ENCODE results near the gene P2RX6.

DNA sequence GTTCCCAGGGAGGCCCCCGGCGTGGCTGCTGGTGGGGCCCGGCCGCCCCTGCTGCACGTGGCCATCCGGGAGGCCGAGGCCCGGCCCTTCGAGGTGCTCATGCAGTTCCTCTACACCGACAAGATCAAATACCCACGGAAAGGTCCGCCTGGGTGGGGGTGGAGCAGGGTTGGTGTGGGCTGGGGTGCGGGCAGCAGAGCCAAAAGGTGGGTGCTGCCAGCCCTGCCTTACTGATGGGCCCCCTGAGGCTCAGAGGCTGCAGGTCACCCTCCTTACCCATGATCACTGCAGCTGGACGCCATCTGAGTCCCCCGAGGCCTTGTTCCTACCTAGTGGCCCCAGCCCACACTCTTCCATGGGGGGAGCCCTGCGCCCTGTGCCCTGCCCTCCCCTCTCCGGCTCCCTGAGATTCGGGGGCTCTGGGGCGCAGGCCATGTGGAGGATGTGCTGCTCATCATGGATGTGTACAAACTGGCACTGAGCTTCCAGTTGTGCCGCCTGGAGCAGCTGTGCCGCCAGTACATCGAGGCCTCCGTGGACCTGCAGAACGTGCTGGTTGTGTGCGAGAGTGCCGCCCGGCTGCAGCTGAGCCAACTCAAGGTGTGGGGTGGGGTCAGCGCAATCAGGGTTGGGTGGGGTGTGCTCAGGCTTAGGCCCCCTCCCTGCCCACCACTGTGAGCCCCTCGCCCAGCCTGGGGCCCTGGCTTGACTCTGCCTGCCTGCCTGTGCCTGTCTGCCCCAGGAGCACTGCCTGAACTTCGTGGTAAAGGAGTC lies 20.6 kb upstream of the P2RX6 start:
- TF ChIP-seq, protein P1, sequence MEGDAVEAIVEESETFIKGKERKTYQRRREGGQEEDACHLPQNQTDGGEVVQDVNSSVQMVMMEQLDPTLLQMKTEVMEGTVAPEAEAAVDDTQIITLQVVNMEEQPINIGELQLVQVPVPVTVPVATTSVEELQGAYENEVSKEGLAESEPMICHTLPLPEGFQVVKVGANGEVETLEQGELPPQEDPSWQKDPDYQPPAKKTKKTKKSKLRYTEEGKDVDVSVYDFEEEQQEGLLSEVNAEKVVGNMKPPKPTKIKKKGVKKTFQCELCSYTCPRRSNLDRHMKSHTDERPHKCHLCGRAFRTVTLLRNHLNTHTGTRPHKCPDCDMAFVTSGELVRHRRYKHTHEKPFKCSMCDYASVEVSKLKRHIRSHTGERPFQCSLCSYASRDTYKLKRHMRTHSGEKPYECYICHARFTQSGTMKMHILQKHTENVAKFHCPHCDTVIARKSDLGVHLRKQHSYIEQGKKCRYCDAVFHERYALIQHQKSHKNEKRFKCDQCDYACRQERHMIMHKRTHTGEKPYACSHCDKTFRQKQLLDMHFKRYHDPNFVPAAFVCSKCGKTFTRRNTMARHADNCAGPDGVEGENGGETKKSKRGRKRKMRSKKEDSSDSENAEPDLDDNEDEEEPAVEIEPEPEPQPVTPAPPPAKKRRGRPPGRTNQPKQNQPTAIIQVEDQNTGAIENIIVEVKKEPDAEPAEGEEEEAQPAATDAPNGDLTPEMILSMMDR (IDR thresholded peaks at IDR 0.05; ENCODE audit: poor library complexity), result no peak
- TF ChIP-seq EZH2 (IDR thresholded peaks at IDR 0.05; ENCODE audit: borderline replicate concordance), result no peak

Measured in hepatocyte (in vitro differentiated cells).